GM19239 (cell line): Measurements from ENCODE around the gene TBL1X.
"Not testable (repeated sequence)": the region's sequence is repeated elsewhere in the genome, so short reads cannot be mapped to it uniquely, and the experiment has no call there.

Experiments used
- DNase-seq: peaks from one replicate; pipeline ENCODE4 v3.0.0; 2011; ENCODE audit warnings: low spot score; ENCODE audit not compliant: insufficient read length
- FAIRE-seq: peaks from 2 replicates; lab custom pipeline; 2011; peaks lifted over from hg19 to GRCh38; lab: Jason Lieb, UNC

The TBL1X gene

DNA sequence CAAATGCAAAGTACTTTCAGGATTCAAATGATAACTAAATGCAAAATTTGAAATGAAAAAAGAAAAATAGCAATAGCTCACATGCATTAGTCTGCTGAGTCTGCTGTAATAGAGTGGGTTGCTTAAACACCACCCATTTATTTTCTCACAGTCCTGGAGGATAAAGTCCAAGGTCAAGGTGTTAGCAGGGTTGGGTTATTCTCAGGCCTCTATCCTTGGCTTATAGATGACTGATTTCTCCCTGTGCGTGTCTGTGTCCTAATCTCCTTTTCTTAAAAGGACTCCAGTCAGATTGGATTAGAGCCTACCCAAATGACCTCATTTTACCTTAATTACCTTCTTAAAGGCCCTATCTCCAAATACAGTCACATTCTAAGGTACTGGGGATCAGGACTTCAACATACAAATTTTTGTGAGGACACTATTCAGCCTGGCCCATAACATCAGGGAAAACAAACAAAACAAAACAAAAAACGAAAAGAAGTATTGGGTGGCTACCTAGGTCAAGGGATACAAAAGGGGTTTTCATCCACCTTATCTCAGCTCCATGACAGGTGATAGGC is 6.3 kb upstream of the TBL1X start:
- no peak for FAIRE-seq

DNA sequence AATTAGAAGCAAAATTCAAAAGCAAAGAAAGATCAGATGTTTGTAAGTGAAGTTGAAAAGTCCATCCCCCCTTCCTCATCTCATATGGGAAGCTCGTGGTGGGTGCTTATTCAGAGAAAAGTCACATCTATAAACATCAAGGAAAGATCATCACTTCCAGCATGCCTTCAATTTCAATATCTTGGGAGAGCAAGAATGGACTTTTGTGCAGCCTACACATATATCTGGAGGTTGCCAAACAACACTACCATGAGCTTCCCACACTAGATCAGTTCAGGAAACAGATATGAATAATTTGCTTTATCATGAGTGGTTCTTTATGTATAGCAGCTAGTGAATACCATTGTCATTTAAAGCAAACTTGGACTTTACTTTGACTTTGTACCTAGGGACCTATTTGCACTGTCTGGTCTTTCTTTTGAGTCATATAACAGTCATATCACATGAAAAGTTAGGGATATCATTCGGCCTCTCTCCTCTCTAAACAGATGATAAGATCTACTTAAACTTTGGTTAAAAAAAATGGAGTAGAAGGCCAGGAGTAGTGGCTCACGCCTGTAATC is 5.6 kb upstream of the TBL1X start:
- FAIRE-seq, result no peak
- no peak for DNase-seq

More for the DNA sequence above, 6.3 kb upstream of the TBL1X start:
- DNase-seq, result no peak

DNA sequence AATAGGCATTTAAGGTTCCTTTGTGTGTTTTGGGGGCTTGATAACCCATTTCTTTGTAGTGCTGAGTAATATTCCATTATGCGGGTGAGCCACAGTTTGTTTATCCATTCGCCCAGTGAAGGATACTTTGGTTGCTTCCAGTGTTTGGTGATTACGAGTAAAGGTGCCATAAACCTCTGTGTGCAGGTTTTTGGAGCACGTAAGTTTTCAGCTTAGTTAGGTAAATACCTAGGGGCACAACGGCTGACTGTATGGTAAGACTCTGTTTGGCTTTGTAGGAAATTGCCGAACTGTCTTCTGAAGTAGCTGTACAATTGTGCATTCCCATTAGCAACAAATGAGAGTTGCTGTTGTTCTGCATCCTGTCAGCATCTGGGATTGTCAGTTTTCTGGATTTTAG is 3.8 kb upstream of the TBL1X start:
- FAIRE-seq, result no peak
- DNase-seq, result no peak

DNA sequence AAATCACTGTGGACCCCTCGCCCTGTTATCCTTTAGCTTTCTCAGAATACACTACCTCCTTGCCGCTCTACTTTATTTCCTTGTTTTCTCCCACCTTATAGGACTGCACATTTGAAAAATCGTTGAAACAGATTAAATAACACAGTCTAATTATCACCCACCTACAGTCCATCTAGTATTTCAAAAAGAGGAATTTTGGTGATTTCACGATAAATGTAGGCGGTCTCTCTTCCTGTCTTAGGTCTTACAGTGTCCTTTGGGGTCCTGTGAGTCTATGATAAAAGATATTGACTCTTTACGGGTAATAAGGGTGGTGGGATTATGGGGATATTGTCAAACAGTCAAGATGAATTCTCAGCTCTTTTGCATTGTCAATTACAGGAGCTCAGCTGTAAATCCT is 2.4 kb upstream of the TBL1X start:
- DNase-seq (no peak), FAIRE-seq (no peak)

DNA sequence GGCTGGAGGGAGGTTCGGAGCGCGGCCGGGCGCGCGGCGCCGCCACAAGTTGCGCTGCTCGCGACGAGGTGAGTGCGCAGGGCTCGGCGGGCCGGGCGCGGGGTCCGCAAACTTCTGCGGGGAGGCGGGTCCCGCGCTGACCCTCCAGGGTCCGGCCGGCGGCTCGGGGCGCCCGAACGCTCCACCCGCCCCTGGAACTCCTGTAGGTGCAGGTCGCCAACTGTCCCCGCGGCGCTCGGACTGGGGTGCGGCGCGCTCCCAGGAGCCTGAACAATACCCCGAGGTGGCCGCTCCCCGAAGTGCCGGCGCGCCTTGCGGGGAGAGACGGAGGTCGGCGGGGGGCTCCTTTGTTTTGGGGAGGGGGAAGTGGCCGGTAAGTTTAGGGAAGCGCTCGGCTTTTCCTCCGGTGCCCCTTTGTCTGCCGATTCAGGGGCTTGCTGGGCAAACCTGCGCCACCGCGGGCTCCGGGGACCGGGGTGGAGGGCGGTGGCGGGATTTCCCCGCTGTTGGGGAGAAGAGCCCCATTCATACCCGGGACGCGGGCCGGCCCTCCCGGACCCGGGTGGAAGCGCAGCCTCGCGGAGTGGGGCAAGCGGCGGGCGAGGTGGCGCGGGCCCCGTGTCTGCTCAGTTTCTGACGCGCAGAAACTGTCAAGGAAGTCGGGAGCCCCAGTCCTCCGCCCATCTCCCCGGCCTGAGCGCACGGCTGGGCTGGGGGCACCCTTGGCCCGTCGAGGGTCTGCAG is 694 bp downstream of the TBL1X start:
- no peak for DNase-seq

DNA sequence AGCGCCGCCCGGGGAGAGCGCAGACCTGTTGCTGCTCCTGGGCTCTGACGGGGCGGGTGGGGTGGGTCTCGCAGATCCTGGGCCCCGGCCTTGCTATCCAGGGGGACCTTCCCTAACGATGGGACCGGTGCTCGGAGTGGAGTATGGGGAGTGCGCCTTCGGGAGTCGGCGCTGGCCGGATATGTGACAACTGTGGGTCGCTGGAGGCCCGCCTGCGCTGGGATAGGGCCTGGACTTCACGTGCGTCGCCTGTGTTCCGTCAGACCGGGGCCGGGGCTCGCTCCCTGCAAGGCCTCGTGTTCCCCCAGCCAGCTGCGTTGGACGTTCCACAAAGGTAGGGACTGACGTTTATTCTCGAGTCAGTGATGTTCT is 1.3 kb downstream of the TBL1X start:
- FAIRE-seq, result peak; percentile 81

More for the DNA sequence above, 694 bp downstream of the TBL1X start:
- FAIRE-seq, result no peak

DNA sequence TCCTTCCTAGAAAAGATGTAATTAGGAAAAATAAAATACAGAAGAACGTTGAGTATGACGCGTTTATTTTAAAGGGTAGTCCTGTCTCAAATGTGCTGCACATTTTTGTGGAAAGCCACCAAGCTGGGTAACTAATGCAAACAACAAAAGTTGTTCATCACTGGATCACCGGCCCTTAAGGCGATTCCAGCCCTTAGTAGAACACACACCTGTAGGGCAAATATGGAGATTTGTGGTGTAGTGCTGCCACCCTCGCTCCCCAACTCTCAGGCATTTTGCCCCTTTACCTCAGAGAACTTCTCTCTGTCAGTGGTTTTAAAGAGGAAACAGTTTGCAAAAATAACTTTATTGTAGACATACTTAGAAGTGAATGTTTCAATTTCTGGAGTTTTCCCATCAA is 1.9 kb downstream of the TBL1X start:
- FAIRE-seq (peak; percentile 4), DNase-seq (no peak)

More for the DNA sequence above, 1.3 kb downstream of the TBL1X start:
- DNase-seq, result no peak

DNA sequence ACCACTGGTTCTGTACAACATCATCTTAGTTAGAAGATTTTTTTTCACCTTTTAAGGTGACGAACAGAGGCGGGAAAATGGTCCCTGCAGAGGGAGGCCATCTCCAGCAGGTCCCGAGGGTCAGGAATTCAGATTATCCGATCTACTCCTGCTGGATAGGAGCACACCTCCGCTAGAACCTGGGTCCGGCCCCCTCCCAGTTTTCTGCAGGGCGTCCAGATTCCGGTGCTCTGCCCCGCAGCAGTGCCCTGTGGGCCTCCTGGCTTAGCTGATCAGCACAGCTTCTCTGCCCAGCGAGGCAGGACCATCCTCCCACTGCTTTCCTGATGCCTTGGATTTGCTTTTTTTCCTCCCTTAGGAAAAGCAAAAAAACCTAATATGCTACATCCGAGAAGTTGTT is 2.3 kb downstream of the TBL1X start:
- DNase-seq, result no peak
- no peak for FAIRE-seq

DNA sequence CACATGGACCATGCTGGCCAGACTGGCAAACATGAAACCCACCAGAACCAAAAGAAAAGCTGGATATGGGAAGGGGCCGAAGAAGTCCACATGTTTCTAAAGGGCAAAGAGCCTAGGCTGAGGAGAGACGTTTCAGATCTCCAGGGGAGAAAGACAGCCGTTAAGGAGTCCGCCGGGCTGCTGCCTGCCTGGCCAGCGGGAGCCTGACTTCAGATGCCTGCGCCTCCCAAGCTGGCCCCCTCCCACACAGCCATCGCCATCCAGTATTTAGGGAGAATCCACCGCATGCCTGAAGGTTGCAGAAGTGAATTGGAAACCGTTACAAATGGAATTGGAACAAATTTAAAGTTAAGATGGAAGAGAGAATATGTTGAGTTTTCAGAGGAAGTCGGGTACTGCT is 2.9 kb downstream of the TBL1X start:
- DNase-seq (no peak), FAIRE-seq (no peak)

DNA sequence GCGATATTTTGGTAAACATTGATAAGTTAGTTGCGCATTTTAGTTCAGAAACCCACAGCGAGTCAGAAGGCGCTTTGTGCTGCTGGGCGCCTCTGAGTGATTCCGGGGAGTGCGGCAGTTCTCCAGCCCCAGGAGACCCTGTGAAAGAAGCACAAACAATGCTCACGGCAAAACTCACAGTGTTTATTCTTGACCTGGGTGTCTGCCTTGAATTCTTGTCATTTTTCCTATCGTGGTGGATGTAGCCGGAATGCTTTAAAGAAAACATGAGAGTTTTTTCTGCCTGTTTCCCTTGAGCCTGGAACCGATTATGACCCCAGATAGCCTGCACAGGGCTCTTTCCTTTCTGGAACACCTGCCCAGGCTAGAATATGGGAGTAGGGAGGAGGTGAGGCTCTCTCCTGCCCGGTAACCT is 6.7 kb downstream of the TBL1X start:
- DNase-seq, result no peak
- no peak for FAIRE-seq

DNA sequence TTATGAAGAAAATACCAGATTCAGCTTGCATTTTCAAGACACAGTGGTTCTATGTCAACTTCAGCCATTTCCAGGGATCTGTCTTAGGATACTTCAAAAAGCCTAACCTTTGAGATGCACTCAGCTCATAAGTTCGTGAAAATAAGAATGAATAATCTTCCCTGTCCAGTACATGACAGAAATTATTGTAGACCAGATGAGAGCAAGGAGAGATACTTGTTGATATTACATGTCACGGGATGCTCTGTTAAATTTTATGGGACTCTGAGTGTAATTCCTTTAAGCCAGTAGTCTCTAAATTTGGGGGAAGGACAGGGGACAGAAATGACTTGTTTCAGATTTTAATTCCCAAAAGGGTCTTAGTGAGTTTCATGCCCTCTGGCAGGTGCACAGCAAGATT is 8.8 kb downstream of the TBL1X start:
- FAIRE-seq (no peak), DNase-seq (no peak)

DNA sequence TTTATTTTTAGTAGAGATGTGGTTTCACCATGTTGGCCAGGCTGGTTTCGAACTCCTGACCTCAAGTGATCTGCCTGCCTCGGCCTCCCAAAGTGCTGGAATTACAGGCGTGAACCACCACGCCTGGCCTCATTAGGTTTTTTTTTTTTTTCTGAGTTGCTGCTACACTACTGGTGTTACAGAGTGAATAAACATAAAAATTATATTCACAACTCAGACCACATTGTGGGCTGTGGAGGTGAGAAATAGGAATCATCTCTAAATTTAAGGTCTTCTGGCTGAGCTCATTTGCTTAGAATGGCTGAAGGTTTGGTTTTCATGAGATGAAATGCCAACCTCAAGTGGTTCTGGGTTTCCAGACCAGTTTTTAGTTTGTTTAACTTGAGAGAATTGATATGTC is 10.6 kb downstream of the TBL1X start:
- DNase-seq, result not testable (repeated sequence)
- FAIRE-seq, result peak; percentile 74

DNA sequence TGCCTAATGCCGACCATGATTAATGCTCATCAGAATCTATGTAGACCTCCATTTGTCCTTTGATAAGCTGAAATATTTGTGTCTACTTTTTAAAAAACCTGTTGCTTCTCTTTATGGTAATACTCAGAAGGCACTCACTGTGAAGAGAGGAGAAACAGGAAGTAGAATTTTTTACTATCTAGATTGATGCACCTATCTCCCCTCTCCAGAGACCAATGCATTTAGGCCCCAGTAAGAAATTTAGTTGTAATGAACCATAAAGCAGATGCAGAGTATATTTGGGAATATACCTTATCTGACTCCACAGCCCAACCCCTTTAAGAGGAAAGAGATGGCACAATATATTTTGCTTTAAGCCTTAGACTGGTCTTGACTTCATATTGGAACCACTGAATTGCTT is 11.1 kb downstream of the TBL1X start:
- FAIRE-seq (peak; percentile 85), DNase-seq (no peak)

DNA sequence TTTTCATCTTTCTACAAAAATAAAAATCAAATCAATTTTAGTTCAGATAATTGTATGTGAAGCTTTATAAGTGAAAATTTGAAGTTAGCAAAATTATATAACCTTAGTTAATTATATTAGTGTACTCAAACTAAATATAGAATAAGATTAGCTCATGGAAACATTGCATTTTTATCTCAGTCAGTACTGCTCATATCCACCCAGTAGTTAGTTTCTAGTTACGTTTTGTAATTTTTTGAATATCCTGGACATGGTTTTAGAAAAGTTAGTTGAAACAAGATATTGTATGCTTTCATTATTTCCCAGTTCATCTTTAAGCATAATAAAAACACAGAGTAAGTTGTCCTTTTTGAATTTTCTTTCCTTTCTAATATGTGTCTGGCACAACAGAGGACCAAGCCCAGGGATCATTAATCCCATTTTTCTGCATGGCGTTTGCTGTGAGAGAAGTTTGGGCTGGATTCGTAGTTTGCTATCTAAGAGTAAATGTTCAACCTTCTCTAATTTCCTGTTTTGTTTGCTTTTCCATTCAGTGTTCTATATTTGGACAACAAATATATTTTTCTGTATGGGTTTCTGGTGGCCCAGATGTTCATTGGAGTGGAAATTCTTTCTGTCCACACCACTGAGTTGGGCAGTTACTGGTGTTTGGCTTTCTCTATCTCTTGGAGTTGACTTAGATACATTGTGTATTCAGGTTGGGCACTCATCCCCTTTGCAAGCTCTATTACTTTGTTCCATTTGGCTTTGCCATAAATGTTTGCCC is 12.1 kb downstream of the TBL1X start:
- no peak for DNase-seq
- FAIRE-seq, result peak; percentile 82

DNA sequence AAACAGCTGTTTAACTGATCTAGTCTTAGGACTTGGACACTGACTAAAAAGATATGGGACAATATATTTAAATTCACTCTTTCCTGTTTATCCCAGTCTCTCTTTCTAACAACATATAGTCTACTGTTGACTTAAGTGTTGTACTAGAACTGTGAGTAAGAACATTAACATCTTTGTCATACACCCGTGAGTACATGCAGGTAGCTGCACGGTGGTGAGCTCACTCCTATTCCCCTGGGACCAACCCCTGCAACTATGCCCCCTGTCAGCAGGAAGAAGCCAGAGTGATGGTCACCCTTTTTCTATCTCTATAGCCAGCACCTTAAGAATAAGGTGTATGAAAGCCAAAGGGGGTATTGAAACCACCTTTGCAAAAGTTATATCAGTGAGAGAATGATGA is 17.6 kb downstream of the TBL1X start:
- FAIRE-seq (peak; percentile 4), DNase-seq (no peak)

DNA sequence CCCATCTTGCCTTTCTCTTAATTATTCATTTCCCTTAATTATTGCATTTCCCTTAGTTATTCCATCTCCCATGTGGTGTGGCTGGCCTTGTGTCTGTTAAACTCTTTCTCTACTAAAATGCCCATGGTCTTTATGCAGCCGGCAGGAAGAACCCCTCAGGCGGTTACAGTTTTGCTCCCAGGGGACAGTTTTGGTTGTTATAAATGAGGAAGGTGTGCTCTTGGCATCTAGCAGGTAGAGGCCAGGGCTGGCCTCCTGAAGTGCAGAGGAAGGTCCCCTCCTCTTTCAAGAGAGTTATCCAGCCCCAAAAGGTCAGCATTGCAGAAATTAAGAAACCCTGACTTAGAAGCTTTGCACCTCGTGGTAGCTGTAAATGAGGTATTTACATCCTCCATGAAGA is 18.0 kb downstream of the TBL1X start:
- FAIRE-seq (peak; percentile 89), DNase-seq (no peak)

DNA sequence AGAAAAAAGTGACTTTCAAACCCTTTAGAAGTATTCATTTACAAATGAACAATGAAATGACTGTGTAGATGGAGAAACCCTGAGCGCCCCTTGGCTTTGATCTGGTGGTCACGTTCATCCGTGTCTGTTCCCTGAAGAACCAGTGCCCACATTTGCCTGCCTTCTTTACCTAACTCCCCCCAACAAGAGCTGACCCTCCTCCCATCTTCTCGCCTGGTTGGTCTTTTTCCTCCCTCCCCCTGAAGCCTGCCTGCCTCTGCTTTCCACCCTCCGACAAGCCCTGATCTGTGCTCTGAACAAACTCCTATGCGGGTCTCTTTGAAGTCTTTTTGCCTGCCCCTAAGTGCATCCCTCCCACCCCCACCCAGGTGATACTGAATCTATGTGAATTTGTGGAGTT is 18.5 kb downstream of the TBL1X start:
- no peak for DNase-seq
- no peak for FAIRE-seq

DNA sequence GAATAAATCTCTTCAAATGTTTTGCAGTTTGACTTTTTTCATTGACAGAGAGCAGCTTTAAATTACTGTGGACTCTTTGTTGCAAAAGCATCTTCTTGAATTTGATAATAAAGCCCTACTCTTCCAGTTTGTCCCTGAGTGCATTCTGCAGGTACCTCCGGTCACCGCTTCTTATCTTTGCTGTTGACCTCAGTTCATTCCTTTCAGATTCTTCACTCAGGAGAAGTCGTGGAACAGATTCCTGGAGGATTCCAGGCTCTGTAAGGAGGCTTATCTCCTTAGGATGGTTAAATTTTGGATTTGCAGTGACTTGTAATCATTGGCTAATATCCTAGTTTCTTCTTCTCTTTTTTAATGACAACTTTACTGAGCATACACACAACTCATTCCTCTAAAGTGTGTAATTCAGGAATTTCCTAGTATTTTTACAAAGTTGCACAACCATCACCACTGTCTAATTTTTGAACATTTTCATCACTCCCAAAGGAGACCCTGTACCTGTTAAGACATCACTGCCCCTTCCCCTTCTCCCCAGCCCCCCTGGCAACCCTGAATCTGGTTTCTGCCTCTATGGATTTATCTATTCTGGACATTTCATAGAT is 22.0 kb downstream of the TBL1X start:
- FAIRE-seq, result no peak
- DNase-seq, result no peak

DNA sequence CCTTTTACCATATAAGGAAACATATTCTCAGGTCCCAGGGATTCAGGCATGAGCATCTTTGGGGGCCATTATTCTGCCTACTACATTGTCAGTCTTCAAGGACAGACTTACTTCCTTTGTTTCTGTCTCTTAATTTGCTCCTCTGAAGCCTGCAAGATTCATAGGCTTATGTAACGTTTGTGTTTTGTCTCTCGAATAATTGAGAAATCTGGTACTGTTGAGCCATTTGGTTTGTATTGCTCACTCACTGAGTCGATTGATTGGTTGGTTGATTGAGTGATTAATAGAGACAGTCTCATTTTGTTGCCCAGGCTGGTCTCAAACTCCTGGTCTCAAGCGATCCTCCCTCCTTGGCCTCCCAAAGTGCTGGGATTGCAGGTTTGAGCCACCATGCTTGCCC is 23.7 kb downstream of the TBL1X start:
- no peak for FAIRE-seq
- DNase-seq, result no peak

DNA sequence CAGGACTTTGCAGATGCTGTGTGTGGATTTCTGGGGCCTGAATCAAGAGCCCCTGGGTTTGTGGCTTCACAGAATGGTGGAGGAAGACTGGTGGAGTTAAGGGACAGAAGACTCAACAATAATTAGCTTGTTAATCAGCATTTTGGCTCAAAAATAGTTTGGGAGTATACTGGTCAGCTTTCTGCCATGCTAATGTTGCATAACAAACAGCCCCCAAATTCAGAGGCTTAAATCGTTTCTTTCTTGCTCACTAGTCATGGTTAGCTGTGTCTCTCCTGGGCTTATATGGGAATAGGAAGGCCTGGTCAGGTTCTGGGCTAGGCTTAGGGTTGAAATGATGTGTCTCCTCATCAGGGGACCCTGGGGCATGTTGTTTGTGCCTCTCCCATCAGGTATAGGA is 24.4 kb downstream of the TBL1X start:
- no peak for FAIRE-seq
- DNase-seq, result no peak

DNA sequence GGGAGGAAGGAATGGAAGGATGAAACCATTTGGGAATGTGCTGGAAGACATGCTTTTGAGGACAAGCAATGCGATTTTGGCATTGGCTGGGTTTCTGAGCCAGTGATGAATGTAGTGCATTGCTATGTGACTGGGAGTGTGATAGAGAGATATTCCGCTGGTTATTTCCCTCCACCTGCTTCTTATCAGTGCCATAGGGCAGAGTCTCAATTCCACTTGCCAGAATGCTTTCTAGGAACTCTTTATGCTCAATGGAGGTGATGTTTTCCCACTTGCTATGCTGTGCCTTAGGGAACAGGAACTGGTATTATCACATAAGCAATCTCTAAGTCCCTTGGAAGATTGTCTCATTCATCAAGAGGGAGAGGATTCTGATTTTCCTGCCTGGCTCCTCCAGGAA is 28.0 kb downstream of the TBL1X start:
- FAIRE-seq (no peak), DNase-seq (no peak)
